GM12801 (cell line): ENCODE results near the gene SPECC1L.

Experiments
- CTCF ChIP-seq: IDR thresholded peaks from one replicate; pipeline ENCODE4 v1.5.1; 2011; ENCODE audit warnings: control low read depth; ENCODE audit not compliant: insufficient read length; ENCODE audit errors: extremely low read depth

The SPECC1L gene

GRCh38 chr22:24457894-24458420 is 187.3 kb downstream of the SPECC1L start:
- no peak for TF ChIP-seq CTCF

- no peak for TF ChIP-seq CTCF
These were observed 189.3 kb downstream of the SPECC1L start for GRCh38 chr22:24459911-24460310.

GRCh38 chr22:24460418-24461089 is 189.9 kb downstream of the SPECC1L start:
- no peak for TF ChIP-seq CTCF

- TF ChIP-seq CTCF = no peak
These were observed 192.6 kb downstream of the SPECC1L start for GRCh38 chr22:24463071-24463760.

GRCh38 chr22:24465566-24465965 is 194.9 kb downstream of the SPECC1L start:
- no peak for TF ChIP-seq CTCF

GRCh38 chr22:24465975-24466374 is 195.3 kb downstream of the SPECC1L start:
- TF ChIP-seq CTCF = no peak

- TF ChIP-seq CTCF = no peak
These were observed 196.2 kb downstream of the SPECC1L start for GRCh38 chr22:24466716-24467328.
